ENCODE data around the gene PTGES3.
"Not testable (repeated sequence)": the region's sequence is repeated elsewhere in the genome, so short reads cannot be mapped to it uniquely, and the experiment has no call there.

The PTGES3 gene

GRCh38 chr12:56648023-56648422 lies 40.1 kb downstream of the PTGES3 start:
- not testable (repeated sequence) for DNase-seq

GRCh38 chr12:56645717-56646446 lies 42.2 kb downstream of the PTGES3 start, which contains the start of gene ATP5F1B:
TSS of gene ATP5F1B (minus strand) at chr12:56645984. CDS start at chr12:56645963, 21 bp downstream.
- peak; percentile 96 for DNase-seq

- no peak for DNase-seq
These were observed 42.8 kb downstream of the PTGES3 start for GRCh38 chr12:56645201-56645716.

- DNase-seq, result no peak
These were observed 43.4 kb downstream of the PTGES3 start for GRCh38 chr12:56644654-56645053.

GRCh38 chr12:56641219-56641618 lies 46.9 kb downstream of the PTGES3 start:
- DNase-seq, result no peak

GRCh38 chr12:56637621-56638020 lies 50.5 kb downstream of the PTGES3 start:
- no peak for DNase-seq

GRCh38 chr12:56636675-56637540 lies 51.2 kb downstream of the PTGES3 start:
- peak; percentile 97 for DNase-seq

GRCh38 chr12:56635806-56636674 lies 52.0 kb downstream of the PTGES3 start:
- peak; percentile 76 for DNase-seq

GRCh38 chr12:56634837-56635791 lies 53.0 kb downstream of the PTGES3 start:
- peak; percentile 67 for DNase-seq

- peak; percentile 14 for DNase-seq
These were observed 53.7 kb downstream of the PTGES3 start for GRCh38 chr12:56634242-56634836.

- DNase-seq, result no peak
These were observed 54.4 kb downstream of the PTGES3 start for GRCh38 chr12:56633468-56634241.

GRCh38 chr12:56632701-56633467 lies 55.2 kb downstream of the PTGES3 start:
- DNase-seq, result no peak

- peak; percentile 33 for DNase-seq
These were observed 56.0 kb downstream of the PTGES3 start for GRCh38 chr12:56631790-56632700.

- peak; percentile 81 for DNase-seq
These were observed 57.9 kb downstream of the PTGES3 start, which contains the start of gene BAZ2A for GRCh38 chr12:56630180-56630632. TSS of gene BAZ2A (minus strand) at chr12:56630326. CDS start at chr12:56617530, 12,796 bp downstream.

- peak; percentile 38 for DNase-seq
These were observed 58.5 kb downstream of the PTGES3 start for GRCh38 chr12:56629459-56630179.

- DNase-seq, result peak; percentile 74
These were observed 59.2 kb downstream of the PTGES3 start for GRCh38 chr12:56628671-56629458.

All from central memory CD4-positive, alpha-beta T cell (primary cell).